HepG2 (cell line): ENCODE data around the gene MFAP4.

Experiments
- CBFB ChIP-seq: sonication (generic); formaldehyde crosslinking; IDR thresholded peaks from 2 replicates; pipeline ENCODE4 v1.4.0; 2020; ENCODE audit warnings: missing genetic modification reagents
- DBP ChIP-seq: sonication (generic); formaldehyde crosslinking; IDR thresholded peaks from 2 replicates; pipeline ENCODE4 v1.4.0; 2020; ENCODE audit warnings: missing genetic modification reagents; ENCODE audit errors: not compliant biosample characterization
- HMGXB4 ChIP-seq, 2 experiments: sonication (generic) in 1 of 2; formaldehyde crosslinking in 1 of 2; IDR thresholded peaks; 2 replicates each; pipeline versions ENCODE4 v1.4.0 to v1.6.1; 2018 to 2020; ENCODE audit warnings: missing genetic modification reagents in 2 of 2, borderline replicate concordance in 1 of 2, low read depth in 1 of 2, mild to moderate bottlenecking in 1 of 2, missing biosample characterization in 1 of 2
- IRF9 ChIP-seq: sonication (generic); formaldehyde crosslinking; IDR thresholded peaks from 2 replicates; pipeline ENCODE4 v1.8.0; 2022; ENCODE audit warnings: missing genetic modification reagents, mild to moderate bottlenecking, borderline replicate concordance
- RXRA ChIP-seq: sonication (generic); formaldehyde crosslinking; IDR thresholded peaks from 2 replicates; pipeline ENCODE4 v1.5.1; 2020; ENCODE audit warnings: missing genetic modification reagents
- SIX1 ChIP-seq: sonication (generic); formaldehyde crosslinking; IDR thresholded peaks from 2 replicates; pipeline ENCODE4 v1.4.0; 2020; ENCODE audit warnings: missing genetic modification reagents, borderline replicate concordance
- TCF7 ChIP-seq: sonication (generic); IDR thresholded peaks from 2 replicates; pipeline ENCODE4 v1.6.1; 2016; ENCODE audit warnings: antibody characterized with exemption, low read depth
- ZBTB2 ChIP-seq: sonication (generic); formaldehyde crosslinking; IDR thresholded peaks from 2 replicates; pipeline ENCODE4 v1.8.0; 2022; ENCODE audit warnings: low read depth, missing genetic modification reagents
- ZNF121 ChIP-seq: sonication (generic); formaldehyde crosslinking; IDR thresholded peaks from 2 replicates; pipeline ENCODE4 v1.5.0; 2020; ENCODE audit warnings: mild to moderate bottlenecking, missing genetic modification reagents
- ZNF274 ChIP-seq: sonication (generic); formaldehyde crosslinking; IDR thresholded peaks from 2 replicates; pipeline ENCODE4 v1.5.1; 2020; ENCODE audit warnings: mild to moderate bottlenecking, missing genetic modification reagents
- ZNF280D ChIP-seq: sonication (generic); formaldehyde crosslinking; IDR thresholded peaks from 2 replicates; pipeline ENCODE4 v1.5.1; 2020; ENCODE audit warnings: mild to moderate bottlenecking, missing genetic modification reagents
- ZNF367 ChIP-seq: sonication (generic); formaldehyde crosslinking; IDR thresholded peaks from 2 replicates; pipeline ENCODE4 v1.4.0; 2020; ENCODE audit warnings: missing genetic modification reagents, borderline replicate concordance
- ZNF564 ChIP-seq: sonication (generic); formaldehyde crosslinking; IDR thresholded peaks from 2 replicates; pipeline ENCODE4 v1.8.1; 2023; ENCODE audit warnings: mild to moderate bottlenecking, missing genetic modification reagents

GRCh38 chr17:19369846-19370492, 17.0 kb downstream of the MFAP4 start:
- TF ChIP-seq ZNF121 (CRISPR knock-in tag) = no peak
- no peak for TF ChIP-seq ZBTB2 (CRISPR knock-in tag)
- TF ChIP-seq CBFB (CRISPR knock-in tag) = no peak
- TF ChIP-seq RXRA (CRISPR knock-in tag) = no peak
- no peak for TF ChIP-seq SIX1 (CRISPR knock-in tag)
- no peak for TF ChIP-seq HMGXB4 (CRISPR knock-in tag; IDR thresholded peaks at IDR 0.05; ENCODE audit: borderline replicate concordance in 1 of 2, low read depth in 1 of 2)
- no peak for TF ChIP-seq ZNF367 (CRISPR knock-in tag)
- no peak for TF ChIP-seq ZNF280D (CRISPR knock-in tag)
- TF ChIP-seq ZNF564 (CRISPR knock-in tag) = no peak
- TF ChIP-seq DBP (CRISPR knock-in tag) = no peak
- no peak for TF ChIP-seq IRF9
- TF ChIP-seq ZNF274 (CRISPR knock-in tag) = no peak
- no peak for TF ChIP-seq TCF7
